GM12878 (cell line): ENCODE data around the gene NUP93.

Source experiments
- ASH2L ChIP-seq: fragments of 300-600, 200-600 bp; sonication (generic); IDR thresholded peaks from 2 replicates; pipeline ENCODE4 v1.6.1; 2017; ENCODE audit warnings: low read depth, mild to moderate bottlenecking, borderline replicate concordance
- CHD1 ChIP-seq: IDR thresholded peaks from 2 replicates; pipeline ENCODE4 v1.6.1; 2012; ENCODE audit warnings: low read depth, low read length, improper control_type of control experiment
- CHD4 ChIP-seq: fragments of 200-600 bp; sonication (generic); IDR thresholded peaks from 2 replicates; pipeline ENCODE4 v1.6.1; 2016; ENCODE audit warnings: mild to moderate bottlenecking
- HDGF ChIP-seq: fragments of 450-650 bp; IDR thresholded peaks from 2 replicates; pipeline ENCODE4 v1.6.1; 2016; ENCODE audit warnings: antibody characterized with exemption
- JUND ChIP-seq: IDR thresholded peaks from 2 replicates; pipeline ENCODE4 v1.6.1; 2012; ENCODE audit warnings: low read depth, mild to moderate bottlenecking, low read length, improper control_type of control experiment, moderate library complexity
- NFYB ChIP-seq: IDR thresholded peaks from 2 replicates; pipeline ENCODE4 v1.6.1; 2011; ENCODE audit warnings: low read depth, mild to moderate bottlenecking, low read length, improper control_type of control experiment, moderate library complexity; ENCODE audit not compliant: insufficient read depth
- POLR2AphosphoS5 ChIP-seq: IDR thresholded peaks from 2 replicates; pipeline ENCODE4 v1.6.1; 2011; ENCODE audit warnings: mild to moderate bottlenecking, low read length, inconsistent platforms
- SP1 ChIP-seq: IDR thresholded peaks from one replicate; pipeline ENCODE4 v1.6.1; 2011; ENCODE audit warnings: low read depth, low read length
- SUZ12 ChIP-seq: fragments of 200-600 bp; sonication (generic); IDR thresholded peaks from one replicate; pipeline ENCODE4 v1.6.1; 2018; ENCODE audit warnings: antibody characterized with exemption, mild to moderate bottlenecking; ENCODE audit not compliant: unreplicated experiment
- TF ChIP-seq, protein P1 (sequence below), 3 experiments: IDR thresholded peaks in 2 of 3; conservative IDR thresholded peaks in 1 of 3; 2 replicates each; pipeline ENCODE4 v1.5.1; 2011; ENCODE audit warnings: low read depth in 3 of 3, low read length in 3 of 3, mild to moderate bottlenecking in 3 of 3, control low read depth in 2 of 3, moderate library complexity in 2 of 3, inconsistent platforms in 1 of 3, mixed read lengths in 1 of 3; ENCODE audit not compliant: control insufficient read depth in 2 of 3, insufficient read depth in 1 of 3; ENCODE audit errors: extremely low read depth in 1 of 3

DNA sequence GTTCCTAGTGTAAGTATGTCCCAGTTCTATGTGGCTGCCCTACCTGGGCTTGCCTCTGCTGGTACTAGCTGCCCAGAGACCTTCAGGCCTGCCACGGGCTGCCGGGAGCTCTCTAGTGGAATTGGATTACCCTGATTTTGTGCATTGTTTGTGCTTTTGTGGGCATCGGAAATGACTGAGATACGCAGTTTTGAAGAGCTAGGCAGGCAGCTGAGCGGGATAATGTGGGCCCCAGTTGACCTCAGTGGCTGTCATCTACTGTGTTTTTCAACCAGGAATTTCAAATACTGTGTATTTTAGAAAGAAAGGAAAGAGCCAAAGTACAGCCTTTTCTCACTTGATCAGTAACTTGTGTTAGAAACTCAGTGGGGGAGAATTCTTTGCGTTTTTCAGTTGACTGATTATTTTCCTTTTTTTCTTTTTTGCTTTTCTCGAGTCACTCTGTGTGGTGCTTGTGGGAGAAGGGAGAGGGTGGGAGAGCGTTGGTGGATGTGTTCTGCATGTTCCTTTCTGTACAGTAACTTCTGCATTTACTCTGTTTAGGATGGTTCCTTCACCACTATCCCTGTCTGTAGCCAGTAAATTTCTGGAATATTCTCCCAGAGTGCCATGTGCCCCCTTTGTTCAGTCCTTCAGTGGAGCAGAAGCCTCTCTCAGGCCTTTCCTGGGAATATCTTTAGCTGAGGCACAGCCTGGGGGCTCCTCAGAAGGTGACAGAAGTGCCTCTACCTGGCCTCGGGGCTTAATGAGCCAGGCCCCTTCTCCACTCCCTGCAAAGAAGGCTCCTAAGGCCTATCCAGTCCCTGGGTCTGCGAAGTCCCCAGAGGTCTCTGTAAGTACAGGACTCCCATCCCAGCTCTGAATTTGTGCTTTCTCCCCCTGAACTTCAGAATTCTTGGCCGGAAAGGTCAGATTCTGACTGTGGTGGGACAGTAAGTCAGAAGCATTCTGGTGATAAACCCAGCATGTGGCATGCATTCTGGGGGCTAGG, 120.1 kb downstream of the NUP93 start:
- TF ChIP-seq SP1 (no peak), HDGF (no peak), POLR2AphosphoS5 (no peak), NFYB (no peak), ASH2L (no peak), CHD1 (no peak), SUZ12 (no peak), JUND (no peak), CHD4 (no peak)
- TF ChIP-seq, protein P1, sequence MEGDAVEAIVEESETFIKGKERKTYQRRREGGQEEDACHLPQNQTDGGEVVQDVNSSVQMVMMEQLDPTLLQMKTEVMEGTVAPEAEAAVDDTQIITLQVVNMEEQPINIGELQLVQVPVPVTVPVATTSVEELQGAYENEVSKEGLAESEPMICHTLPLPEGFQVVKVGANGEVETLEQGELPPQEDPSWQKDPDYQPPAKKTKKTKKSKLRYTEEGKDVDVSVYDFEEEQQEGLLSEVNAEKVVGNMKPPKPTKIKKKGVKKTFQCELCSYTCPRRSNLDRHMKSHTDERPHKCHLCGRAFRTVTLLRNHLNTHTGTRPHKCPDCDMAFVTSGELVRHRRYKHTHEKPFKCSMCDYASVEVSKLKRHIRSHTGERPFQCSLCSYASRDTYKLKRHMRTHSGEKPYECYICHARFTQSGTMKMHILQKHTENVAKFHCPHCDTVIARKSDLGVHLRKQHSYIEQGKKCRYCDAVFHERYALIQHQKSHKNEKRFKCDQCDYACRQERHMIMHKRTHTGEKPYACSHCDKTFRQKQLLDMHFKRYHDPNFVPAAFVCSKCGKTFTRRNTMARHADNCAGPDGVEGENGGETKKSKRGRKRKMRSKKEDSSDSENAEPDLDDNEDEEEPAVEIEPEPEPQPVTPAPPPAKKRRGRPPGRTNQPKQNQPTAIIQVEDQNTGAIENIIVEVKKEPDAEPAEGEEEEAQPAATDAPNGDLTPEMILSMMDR (IDR thresholded peaks at IDR 0.05 in 2 of 3, conservative IDR thresholded peaks at IDR 0.05 in 1 of 3; ENCODE audit: control insufficient read depth in 2 of 3, extremely low read depth in 1 of 3, insufficient read depth in 1 of 3, low read depth in 3 of 3, low read length in 3 of 3), result no peak
